Fibroblast of villous mesenchyme (primary cell): ENCODE results near the gene ZBTB7A. TPM values are rescaled to one million over a fixed set of nuclear protein-coding genes. Genes with fewer than 3 reads are reported as not detected.

Source experiments
- DNase-seq: peaks from one replicate; pipeline ENCODE4 v3.0.0-alpha.2; 2010; ENCODE audit warnings: low read depth
- H3K4me3 ChIP-seq: 2 replicates; pipeline ENCODE4 v1.5.1; 2011; ENCODE audit warnings: low read depth, mild to moderate bottlenecking, low read length
- CTCF ChIP-seq: IDR thresholded peaks from 2 replicates; pipeline ENCODE4 v1.5.1; 2012; ENCODE audit warnings: low read depth, mild to moderate bottlenecking, low read length; ENCODE audit not compliant: insufficient read depth
- total RNA-seq: library from RNA; depleted of rRNA; stranded (reverse); fragments of >200 nt; gene quantifications from 2 replicates; pipeline ENCODE4 v1.2.3, GENCODE V29; 2012

ZBTB7A gene
- total RNA-seq, 1 donor: 31.5 TPM

- TF ChIP-seq CTCF: no peak
- no peak overlapping the region for H3K4me3 ChIP-seq
- no peak for DNase-seq
Measured at GRCh38 chr19:4087787-4088679, 21.3 kb upstream of the ZBTB7A start.

DNA sequence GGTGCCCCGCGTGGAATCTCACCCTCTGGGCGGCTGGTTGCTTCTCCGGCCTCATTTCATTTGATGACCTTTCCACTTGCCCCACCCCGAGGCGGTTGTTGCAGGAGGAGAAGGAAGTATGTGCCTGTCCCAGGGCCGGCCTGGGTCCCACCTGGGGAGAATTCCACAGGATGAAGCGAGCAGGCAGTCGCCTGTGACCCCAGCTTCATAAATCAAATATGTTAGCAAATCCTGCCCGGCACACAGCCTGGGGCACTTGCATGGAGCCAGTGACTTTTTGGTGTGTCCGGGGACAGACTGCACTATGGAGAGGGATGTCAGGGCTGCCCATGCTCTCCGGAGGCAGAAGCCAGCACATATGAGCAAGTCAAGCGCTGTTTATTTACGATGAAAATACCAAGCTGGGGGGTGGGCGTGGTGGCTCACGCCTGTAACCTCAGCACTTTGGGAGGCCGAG is 19.7 kb upstream of the ZBTB7A start:
- no peak overlapping the region for H3K4me3 ChIP-seq
- TF ChIP-seq CTCF: no peak
- no peak for DNase-seq

GRCh38 chr19:4084547-4084877 is 17.8 kb upstream of the ZBTB7A start:
- no peak for TF ChIP-seq CTCF
- no peak overlapping the region for H3K4me3 ChIP-seq
- DNase-seq: no peak

DNA sequence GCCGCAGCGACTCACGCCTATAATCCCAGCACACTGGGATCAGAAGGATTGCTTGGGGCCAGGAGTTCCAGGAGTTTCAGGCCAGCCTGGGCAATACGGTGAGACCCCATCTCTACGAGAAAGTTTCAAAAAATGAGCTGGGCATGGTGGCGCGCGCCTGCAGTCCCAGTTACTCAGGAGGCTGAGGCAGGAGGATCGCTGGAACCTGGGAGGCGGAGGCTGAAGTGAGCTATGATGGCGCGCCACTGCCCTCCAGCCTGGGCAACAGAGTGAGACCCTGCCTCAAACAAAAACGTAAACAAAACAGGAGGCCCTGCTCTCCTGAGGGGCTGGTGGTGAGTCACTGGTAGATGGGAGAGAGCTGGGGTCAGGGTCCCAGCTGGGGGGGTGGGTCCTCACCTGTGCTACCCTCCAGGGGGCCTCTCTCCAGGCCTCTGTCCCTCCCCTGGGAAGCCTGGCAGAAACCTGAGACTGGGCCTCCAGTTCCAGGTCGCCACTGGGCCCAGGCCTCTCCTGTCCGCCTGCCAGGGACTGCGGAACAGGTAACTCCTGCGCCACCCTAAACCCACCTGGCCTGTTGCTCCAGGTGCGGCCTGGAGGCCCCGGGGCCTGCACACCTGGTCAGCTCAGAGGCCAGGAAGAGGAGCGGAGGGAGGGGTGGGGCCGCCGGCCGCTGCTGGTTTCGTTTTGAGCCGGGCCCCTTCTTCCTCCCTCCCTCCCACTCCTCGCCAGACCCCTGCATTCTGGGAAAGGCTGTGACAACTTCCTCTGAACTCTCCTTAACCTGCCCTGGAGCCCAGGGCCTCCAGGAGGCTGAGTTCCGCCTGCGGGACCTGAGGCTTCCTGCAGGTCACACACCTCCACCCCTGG is 17.2 kb upstream of the ZBTB7A start:
- TF ChIP-seq CTCF: no peak
- DNase-seq: no peak
- no peak overlapping the region for H3K4me3 ChIP-seq

DNA sequence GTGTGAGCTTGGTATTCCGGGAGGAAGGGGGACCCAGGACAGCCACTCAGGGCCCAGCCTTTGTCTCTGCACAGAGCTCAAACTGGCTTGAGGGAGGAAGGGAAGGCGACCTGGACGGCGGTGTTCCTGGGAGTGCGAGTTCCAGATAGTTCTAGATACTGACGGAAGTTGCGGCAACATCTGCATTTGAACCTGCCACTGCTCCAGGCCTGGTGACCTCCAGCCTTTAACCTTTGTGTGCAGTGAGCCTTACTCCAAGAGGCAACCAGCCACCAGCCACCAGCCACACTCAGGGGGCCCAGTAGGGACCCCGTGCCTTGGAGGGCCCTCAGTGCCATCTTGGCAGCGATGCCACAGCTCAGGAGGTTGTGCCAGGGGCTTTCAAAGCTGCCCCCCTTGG is 15.5 kb upstream of the ZBTB7A start:
- TF ChIP-seq CTCF: no peak
- DNase-seq: no peak
- H3K4me3 ChIP-seq: no peak overlapping the region

DNA sequence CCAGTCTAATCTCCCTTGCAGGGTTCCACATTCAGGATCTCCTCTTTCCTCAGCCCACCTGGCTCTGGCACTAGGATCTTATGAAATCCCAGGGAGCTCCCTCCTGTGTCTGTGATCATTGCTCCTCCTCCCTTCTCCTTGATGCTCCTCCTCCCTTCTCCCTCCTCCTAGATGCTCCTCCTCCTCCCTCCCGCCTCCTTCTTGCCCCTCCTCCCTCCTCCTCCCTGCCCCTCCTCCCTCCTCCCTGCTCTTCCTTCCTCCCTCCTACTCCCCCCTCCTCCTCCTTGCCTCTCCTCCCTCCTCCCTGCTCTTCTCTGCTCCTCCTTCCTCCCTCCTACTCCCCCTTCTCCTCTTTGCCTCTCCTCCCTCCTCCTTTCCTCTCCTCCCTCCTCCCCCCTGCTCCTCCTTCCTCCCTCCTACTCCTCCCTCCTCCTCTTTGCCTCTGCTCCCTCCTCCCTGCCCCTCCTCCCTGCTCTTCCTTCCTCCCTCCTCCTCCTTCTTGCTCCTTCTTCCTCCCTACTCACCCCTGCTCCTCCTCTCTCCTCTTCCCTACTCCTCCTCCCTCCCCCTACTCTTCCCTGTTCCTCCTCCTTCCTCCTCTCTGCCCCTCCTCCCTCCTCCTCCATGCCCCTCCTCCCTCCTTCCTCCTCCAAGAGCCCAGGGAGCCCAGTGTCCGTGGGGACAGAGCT is 14.9 kb upstream of the ZBTB7A start:
- no peak overlapping the region for H3K4me3 ChIP-seq
- no peak for TF ChIP-seq CTCF
- DNase-seq: no peak
